K562 (cell line): ENCODE data around the gene CRIM1.

Experiments used
- ATF2 ChIP-seq: sonication (generic); formaldehyde crosslinking; IDR thresholded peaks from 2 replicates; pipeline ENCODE4 v1.8.1; 2022; ENCODE audit warnings: missing genetic modification reagents
- EZH2 ChIP-seq: IDR thresholded peaks from 2 replicates; pipeline ENCODE4 v1.6.1; 2012; ENCODE audit warnings: low read depth, mild to moderate bottlenecking, inconsistent platforms, low read length, borderline replicate concordance
- HOXB6 ChIP-seq: fragments of 250-450 bp; sonication (Bioruptor Pico); IDR thresholded peaks from 2 replicates; pipeline ENCODE4 v1.5.1; 2022; ENCODE audit warnings: mild to moderate bottlenecking, borderline replicate concordance
- MAFF ChIP-seq: IDR thresholded peaks from 2 replicates; pipeline ENCODE4 v1.6.1; 2012; ENCODE audit warnings: low read length, improper control_type of control experiment
- ZNF75A ChIP-seq: fragments of 450-650 bp; formaldehyde crosslinking; IDR thresholded peaks from 2 replicates; pipeline ENCODE4 v1.4.0; 2020; ENCODE audit warnings: mild to moderate bottlenecking

GRCh38 chr2:36502081-36502480 lies 146.5 kb downstream of the CRIM1 start:
- no peak for TF ChIP-seq MAFF
- TF ChIP-seq ATF2 (CRISPR knock-in tag) = no peak
- no peak for TF ChIP-seq ZNF75A (CRISPR knock-in tag)
- TF ChIP-seq HOXB6 (CRISPR knock-in tag) = no peak
- TF ChIP-seq EZH2 = no peak
